AG09309 (cell line): ENCODE results near the gene INSL3.
A peak's percentile ranks its signal among the peaks of the same experiment; 100 is the strongest.

Experiments
- DNase-seq: peaks from one replicate; pipeline ENCODE4 v3.0.0-alpha.2; 2010; ENCODE audit warnings: low read depth
- H3K4me3 ChIP-seq: 2 replicates; pipeline ENCODE4 v1.5.1; 2011; ENCODE audit warnings: mild to moderate bottlenecking, low read depth, low read length, moderate library complexity; ENCODE audit not compliant: control insufficient read depth
- CTCF ChIP-seq: IDR thresholded peaks from 2 replicates; pipeline ENCODE4 v1.5.1; 2011; ENCODE audit warnings: mild to moderate bottlenecking, low read depth, low read length, inconsistent platforms; ENCODE audit not compliant: insufficient read depth, control insufficient read depth; ENCODE audit errors: missing control alignments

INSL3 gene

DNA sequence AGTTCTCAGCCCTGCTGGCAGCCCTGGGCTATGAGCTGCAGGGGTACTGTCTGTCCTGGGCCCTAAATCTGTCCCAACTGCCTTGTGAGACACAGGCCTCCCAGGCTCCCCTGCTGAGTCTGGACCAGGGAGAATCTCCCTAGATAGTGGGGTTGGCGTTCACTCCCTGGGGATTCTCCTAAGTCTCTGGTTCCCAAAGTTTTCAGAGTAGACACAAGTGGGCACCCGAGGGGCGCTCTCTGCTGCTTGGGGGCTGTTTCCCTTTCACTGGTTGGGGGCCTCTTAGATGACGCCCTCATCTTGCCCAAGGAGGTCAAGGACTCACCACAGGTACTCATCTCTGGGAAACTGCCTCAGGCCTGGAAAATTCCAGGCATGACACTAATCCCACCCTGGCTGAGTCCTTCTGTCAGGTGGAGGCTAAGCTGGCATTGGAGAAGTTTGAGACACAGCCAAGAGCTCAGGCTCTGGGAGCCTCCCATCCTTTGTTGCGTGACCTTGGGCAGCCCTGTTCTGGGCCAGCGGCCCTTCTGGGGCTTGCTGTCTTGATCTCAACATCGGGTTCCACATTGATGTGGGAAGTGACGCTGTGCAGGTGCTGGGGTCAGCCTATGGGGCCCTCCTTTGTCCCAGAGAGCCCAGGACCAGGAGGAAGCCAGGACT lies 42.3 kb upstream of the INSL3 start:
- no peak for DNase-seq
- no peak for TF ChIP-seq CTCF
- no peak overlapping the region for H3K4me3 ChIP-seq

DNA sequence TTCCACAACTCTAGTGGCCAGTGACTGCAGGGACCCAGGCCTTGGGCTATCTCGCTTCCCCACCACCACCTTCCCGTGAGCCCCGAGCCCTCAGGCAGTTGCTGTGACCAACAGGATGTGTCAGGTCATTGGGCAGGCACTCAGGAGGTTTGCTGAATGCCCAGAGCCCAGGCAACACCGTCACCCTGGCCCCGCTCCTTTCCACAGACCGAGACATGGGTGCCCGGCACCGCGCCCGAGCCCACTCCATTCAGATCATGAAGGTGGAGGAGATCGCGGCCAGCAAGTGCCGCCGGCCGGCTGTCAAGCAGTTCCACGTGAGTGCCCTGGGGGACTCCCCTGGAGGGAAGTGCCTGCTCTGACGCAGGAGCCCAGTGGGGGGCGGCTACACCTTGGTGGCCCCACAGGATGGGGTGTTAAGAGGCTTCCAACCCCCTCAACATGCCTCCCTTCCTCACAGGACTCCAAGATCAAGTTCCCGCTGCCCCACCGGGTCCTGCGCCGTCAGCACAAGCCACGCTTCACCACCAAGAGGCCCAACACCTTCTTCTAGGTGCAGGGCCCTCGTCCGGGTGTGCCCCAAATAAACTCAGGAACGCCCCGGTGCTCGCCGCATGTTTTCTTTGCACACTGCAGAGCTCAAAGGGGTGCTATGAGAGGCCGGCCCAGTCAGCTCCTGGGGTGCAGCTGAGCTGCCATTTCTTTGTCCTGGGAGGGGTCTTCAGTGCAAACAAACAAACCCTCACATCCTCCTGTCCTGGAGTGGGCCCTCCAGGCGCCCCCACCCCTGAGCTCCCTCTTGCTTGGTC lies 41.6 kb upstream of the INSL3 start:
- TF ChIP-seq CTCF, result no peak
- no peak for DNase-seq
- no peak overlapping the region for H3K4me3 ChIP-seq

DNA sequence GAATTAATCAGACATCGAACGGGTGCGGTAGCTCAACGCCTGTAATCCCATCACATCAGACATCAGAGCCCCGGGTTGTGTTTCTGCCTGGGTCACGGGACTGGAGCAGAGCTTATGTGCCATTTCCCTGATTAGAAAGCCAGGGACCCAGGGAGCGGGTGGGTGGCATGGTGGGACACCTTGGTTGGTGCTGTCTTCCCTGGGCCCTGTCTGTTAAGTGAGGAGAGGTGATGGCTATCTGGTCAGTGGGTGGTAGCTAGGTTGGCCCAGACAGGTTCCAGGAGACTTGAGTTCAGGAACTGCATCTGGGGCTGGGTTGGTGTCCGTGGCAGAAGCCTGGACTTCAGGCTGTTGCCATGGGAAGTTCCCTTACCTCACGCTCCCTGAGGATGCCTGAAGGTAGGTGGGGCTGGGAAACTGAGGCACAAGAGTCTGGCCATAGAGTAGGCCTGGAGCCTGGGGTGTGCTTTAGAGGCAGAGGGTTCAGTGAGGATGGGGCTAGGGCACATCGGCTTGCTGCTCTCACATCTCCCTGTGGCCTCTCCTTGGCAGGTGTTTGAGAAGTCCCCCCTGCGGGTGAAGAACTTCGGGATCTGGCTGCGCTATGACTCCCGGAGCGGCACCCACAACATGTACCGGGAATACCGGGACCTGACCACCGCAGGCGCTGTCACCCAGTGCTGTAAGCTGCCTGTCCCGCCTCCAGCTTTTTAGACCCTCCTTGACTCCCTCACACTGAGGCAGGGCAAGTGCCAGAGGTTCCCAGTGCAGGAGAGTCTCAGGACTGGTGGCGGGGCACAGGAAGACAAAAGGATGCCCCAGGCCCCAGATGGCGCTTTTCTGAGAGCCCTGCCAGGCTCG lies 40.5 kb upstream of the INSL3 start:
- TF ChIP-seq CTCF, result no peak
- peak overlapping the region; percentile 95 for H3K4me3 ChIP-seq
- DNase-seq, result no peak

DNA sequence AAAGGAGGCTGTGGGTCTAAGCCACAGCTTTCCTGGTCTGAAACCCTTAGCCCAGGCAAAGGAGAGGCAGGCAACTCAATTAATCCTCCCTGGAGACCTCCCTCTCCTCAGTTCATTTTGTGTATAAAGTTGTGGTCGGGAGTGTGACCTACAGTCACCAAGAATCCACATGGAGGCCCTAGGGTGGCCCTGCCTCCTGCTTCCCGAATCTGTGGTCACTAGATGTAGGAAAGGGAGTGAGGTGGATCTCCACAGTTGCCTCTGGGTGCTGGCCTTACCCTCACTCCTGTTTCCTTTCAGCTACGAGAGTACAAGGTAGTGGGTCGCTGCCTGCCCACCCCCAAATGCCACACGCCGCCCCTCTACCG lies 39.7 kb upstream of the INSL3 start:
- DNase-seq, result no peak
- peak overlapping the region; percentile 95 for H3K4me3 ChIP-seq
- TF ChIP-seq CTCF, result no peak

DNA sequence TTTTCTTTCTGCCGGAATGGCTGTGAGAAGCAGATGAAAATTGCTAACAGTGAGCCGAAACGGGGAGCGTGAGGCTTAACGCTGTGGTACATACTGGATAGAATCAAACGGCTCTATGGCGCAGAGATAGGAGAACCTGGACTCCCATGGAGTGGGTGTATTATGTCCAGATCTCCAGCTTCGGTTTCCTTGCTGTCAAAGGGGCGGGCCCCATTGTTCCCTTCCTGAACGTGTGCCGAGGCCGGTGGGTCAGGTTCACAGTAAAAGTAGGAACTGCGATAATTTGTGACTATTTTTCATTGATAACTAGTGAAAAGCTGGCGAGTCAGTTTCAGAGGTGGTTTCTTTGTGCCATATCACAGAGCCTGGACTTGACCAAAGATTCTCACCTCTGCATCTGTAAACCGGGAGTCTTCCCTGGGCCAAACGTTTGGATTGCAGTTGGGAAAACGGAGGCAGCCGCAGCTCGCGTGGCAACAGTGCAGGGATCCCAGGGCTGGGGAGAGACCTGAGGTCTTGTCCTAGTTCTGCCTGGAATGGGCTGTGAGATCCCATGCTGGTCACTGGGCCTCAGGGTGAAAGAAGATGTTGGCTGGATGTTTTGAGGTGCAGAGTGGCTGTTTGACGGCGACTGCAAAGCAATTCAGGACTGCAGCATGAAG lies 39.1 kb upstream of the INSL3 start:
- DNase-seq, result no peak
- TF ChIP-seq CTCF, result no peak
- H3K4me3 ChIP-seq, result peak overlapping the region; percentile 95

DNA sequence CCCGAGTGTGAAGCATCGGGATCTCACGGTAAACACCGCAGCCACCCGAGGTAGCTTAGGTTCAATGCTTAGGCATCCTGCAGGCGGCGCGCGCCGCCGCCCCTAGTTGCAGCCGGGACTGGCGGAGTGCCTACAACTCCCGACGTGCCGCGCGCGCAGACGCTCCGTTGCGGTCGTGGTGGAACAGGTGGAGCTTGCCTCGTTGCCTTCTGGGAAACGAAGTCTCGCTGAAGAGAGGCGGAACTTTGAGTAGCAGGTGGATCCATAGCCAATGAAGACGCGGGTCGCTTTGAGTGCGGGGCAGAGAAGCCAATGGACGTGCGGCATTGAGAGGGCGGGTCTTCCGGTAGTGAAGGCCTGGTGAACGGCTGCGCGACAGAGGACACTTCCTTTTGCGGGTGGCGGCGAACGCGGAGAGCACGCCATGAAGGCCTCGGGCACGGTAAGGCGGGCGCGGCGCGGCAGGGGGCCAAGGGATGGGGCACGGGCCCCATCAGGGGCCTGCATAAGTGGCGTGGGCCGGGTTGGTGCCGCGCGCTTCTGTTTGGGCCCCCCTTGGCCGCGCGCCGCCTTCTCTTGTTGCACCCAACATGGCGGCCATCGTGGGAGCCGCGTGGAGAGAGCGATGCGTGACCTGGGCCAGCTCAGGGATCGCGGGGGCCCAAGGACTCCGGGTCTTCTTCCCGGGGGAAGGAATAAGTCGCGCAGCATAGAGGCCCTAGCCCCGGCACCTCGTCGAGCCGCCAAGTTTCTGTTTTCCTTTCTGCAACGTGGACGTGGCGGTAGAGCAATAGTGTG lies 38.4 kb upstream of the INSL3 start, which contains the start of gene RPL18A:
Gene RPL18A (plus strand): TSS at position 378 of the 798 bp plus-strand sequence. CDS start 47 bp downstream, at position 425.
- H3K4me3 ChIP-seq, result peak within 1 kb of the TSS; percentile 95
- peak; percentile 88 for TF ChIP-seq CTCF
- DNase-seq, result peak; percentile 99
